ENCODE data around the gene PTPRD.

PTPRD gene

GRCh38 chr9:8825585-8826147 is 1787.1 kb downstream of the PTPRD start:
- DNase-seq (ENCODE audit: low read depth, low spot score), result no peak
- H3K4me3 ChIP-seq (ENCODE audit: low read length), result no peak overlapping the region

- H3K4me3 ChIP-seq (ENCODE audit: low read length), result no peak overlapping the region
- DNase-seq (ENCODE audit: low read depth, low spot score), result no peak
Measured at GRCh38 chr9:8823131-8823895, 1789.5 kb downstream of the PTPRD start.

GRCh38 chr9:8822667-8823025 is 1790.2 kb downstream of the PTPRD start:
- no peak overlapping the region for H3K4me3 ChIP-seq (ENCODE audit: low read length)
- DNase-seq (ENCODE audit: low read depth, low spot score), result no peak

- no peak for DNase-seq (ENCODE audit: low read depth, low spot score)
- H3K4me3 ChIP-seq (ENCODE audit: low read length), result no peak overlapping the region
Measured at GRCh38 chr9:8821910-8822666, 1790.7 kb downstream of the PTPRD start.

GRCh38 chr9:8817335-8817734 is 1795.5 kb downstream of the PTPRD start:
- DNase-seq (ENCODE audit: low read depth, low spot score), result no peak
- H3K4me3 ChIP-seq (ENCODE audit: low read length), result no peak overlapping the region

DNA sequence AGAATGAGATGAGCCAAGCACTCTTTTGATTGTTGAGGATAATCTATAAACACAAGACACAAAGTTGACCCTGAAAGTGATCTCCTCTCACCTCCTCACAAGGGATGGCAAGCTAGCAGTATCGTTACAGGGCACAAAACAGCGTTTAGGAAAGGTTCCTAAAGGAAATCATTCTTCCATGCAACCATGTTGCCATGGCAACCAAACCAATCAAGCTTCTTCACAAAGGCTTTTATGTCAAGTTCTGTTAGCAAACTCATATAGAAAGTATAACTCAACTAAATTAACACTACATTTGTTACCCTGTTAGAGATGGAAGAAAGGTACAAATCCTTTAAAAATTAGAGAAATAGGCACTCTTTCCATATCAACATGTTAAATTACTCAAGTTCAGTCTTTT is 1796.4 kb downstream of the PTPRD start:
- DNase-seq (ENCODE audit: low read depth, low spot score), result no peak
- H3K4me3 ChIP-seq (ENCODE audit: low read length), result no peak overlapping the region

- no peak overlapping the region for H3K4me3 ChIP-seq (ENCODE audit: low read length)
- no peak for DNase-seq (ENCODE audit: low read depth, low spot score)
Measured at GRCh38 chr9:8815931-8816330, 1796.9 kb downstream of the PTPRD start.

- no peak overlapping the region for H3K4me3 ChIP-seq (ENCODE audit: low read length)
- DNase-seq (ENCODE audit: low read depth, low spot score), result no peak
Measured at GRCh38 chr9:8815219-8815618, 1797.6 kb downstream of the PTPRD start.

- H3K4me3 ChIP-seq (ENCODE audit: low read length), result no peak overlapping the region
Measured at GRCh38 chr9:8812888-8813287, 1799.9 kb downstream of the PTPRD start.

DNA sequence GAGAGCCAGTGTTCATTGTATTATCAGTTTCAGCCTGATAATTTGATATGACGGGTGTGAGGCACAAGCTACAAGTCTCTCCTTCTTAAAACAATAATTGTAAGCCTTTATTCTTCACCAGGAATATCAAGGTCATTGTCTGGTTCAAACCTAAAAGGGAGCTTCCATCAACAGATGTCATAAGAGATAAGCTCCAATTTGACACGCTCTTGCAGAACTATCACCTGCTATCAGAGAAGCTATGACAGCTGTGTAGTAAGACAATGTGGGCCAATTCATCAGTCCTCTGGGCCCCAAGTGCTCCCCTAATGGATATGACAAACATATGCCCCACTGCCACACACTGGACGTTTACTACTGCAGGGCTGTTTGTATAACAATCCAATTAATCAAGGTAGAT is 1803.1 kb downstream of the PTPRD start:
- no peak for DNase-seq (ENCODE audit: low read depth, low spot score)
- H3K4me3 ChIP-seq (ENCODE audit: low read length), result no peak overlapping the region

More at GRCh38 chr9:8812888-8813287, 1799.9 kb downstream of the PTPRD start:
- no peak for DNase-seq (ENCODE audit: low read depth, low spot score)

- DNase-seq (ENCODE audit: low read depth, low spot score), result no peak
- H3K4me3 ChIP-seq (ENCODE audit: low read length), result no peak overlapping the region
Measured at GRCh38 chr9:8806150-8806549, 1806.7 kb downstream of the PTPRD start.

GRCh38 chr9:8804613-8805012 is 1808.2 kb downstream of the PTPRD start:
- no peak overlapping the region for H3K4me3 ChIP-seq (ENCODE audit: low read length)
- DNase-seq (ENCODE audit: low read depth, low spot score), result no peak

GRCh38 chr9:8802242-8802641 is 1810.6 kb downstream of the PTPRD start:
- DNase-seq (ENCODE audit: low read depth, low spot score), result no peak
- H3K4me3 ChIP-seq (ENCODE audit: low read length), result no peak overlapping the region

DNA sequence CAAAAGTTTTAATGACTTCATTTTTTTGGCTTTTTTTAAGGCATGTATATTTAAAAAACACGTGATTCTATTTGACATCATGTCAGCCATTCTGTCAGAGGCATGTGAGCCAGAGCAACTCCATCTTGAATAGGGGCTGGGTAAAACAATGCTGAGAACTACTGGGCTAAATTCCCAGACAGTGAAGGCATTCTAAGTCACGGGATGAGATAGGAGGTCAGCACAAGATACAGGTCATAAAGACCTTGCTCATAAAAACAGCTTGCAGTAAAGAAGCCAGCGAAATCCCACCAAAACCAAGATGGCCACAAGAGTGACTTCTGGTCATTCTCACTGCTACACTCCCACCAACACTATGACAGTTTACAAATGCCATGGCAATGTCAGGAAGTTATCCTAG is 1812.6 kb downstream of the PTPRD start:
- DNase-seq (ENCODE audit: low read depth, low spot score), result no peak
- no peak overlapping the region for H3K4me3 ChIP-seq (ENCODE audit: low read length)

DNA sequence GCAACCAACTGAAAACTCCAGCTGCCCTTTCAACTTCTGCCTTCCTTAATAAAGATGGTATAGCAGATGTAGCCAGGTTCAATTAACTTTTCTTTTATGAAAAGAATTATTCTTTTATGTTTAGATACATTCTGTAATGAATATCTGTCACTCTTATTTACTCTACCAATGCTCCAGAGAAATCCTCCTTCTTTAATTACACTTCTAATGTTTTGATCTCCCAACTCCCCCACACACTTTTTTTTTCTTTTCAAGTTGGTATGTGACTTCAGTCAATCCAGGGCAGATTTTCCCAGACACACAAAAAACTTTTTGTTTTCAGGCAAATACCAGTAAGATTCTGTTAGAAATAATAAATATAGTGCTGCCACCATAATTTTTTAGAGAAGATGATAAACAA is 1813.2 kb downstream of the PTPRD start:
- no peak overlapping the region for H3K4me3 ChIP-seq (ENCODE audit: low read length)
- DNase-seq (ENCODE audit: low read depth, low spot score), result no peak

GRCh38 chr9:8799206-8799605 is 1813.6 kb downstream of the PTPRD start:
- no peak for DNase-seq (ENCODE audit: low read depth, low spot score)
- H3K4me3 ChIP-seq (ENCODE audit: low read length), result no peak overlapping the region

GRCh38 chr9:8784838-8785237 is 1828.0 kb downstream of the PTPRD start:
- no peak for DNase-seq (ENCODE audit: low read depth, low spot score)
- no peak overlapping the region for H3K4me3 ChIP-seq (ENCODE audit: low read length)

GRCh38 chr9:8783941-8784340 is 1828.9 kb downstream of the PTPRD start:
- H3K4me3 ChIP-seq (ENCODE audit: low read length), result no peak overlapping the region
- no peak for DNase-seq (ENCODE audit: low read depth, low spot score)

- no peak overlapping the region for H3K4me3 ChIP-seq (ENCODE audit: low read length)
- no peak for DNase-seq (ENCODE audit: low read depth, low spot score)
Measured at GRCh38 chr9:8782237-8782636, 1830.6 kb downstream of the PTPRD start.

- DNase-seq (ENCODE audit: low read depth, low spot score), result no peak
- H3K4me3 ChIP-seq (ENCODE audit: low read length), result no peak overlapping the region
Measured at GRCh38 chr9:8781458-8781857, 1831.3 kb downstream of the PTPRD start.
